ENCODE results near the gene CAMSAP2.

Gene CAMSAP2

GRCh38 chr1:200873671-200874397 lies 135.1 kb downstream of the CAMSAP2 start:
- Histone ChIP-seq H3K36me3 (ENCODE audit: control insufficient read depth in 5 of 5, insufficient read depth in 5 of 5, low read length in 5 of 5) (no peaks in the 10 kb centered on the region), H3K4me1 (ENCODE audit: control insufficient read depth in 5 of 5, insufficient read depth in 5 of 5, low read length in 5 of 5) (peaks cover 0 to 15% (median 13%) of the 10 kb centered on the region in 5 donors), H3K9ac (ENCODE audit: low read length in 5 of 5) (no peak overlapping the region), H3K27ac (ENCODE audit: low read depth, low read length) (no peak overlapping the region), H3K4me3 (ENCODE audit: low read depth in 1 of 5, low read length in 5 of 5) (peak overlapping the region in 4 of 5 donors; percentile 44 to 71 (median 60)), H3K27me3 (ENCODE audit: control insufficient read depth in 5 of 5, insufficient read depth in 4 of 5, low read length in 5 of 5) (peaks cover 42 to 64% (median 56%) of the 10 kb centered on the region in 5 donors), H3K9me3 (ENCODE audit: control insufficient read depth in 5 of 5, low read length in 5 of 5) (no peaks in the 10 kb centered on the region)

DNA sequence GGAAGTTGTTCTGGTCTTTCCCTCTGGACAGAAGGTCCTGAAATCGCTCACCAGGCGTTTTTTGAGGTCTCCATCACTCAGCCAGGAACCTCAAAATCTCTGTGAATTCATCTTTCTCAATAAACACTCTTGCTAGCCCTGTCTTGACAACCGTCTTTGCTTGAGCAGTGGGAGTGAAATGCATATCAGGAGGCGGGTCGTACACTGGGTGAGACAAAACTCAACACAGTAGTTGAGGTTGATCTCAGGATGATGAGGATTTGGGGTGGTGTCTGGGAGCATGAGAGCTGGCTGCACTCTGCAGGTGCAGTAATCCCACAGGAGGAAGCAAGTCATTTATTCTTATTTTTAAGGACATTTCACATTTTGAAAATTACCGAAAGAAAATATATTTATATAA lies 136.0 kb downstream of the CAMSAP2 start:
- no peaks in the 10 kb centered on the region for H3K36me3 ChIP-seq (ENCODE audit: control insufficient read depth in 5 of 5, insufficient read depth in 5 of 5, low read length in 5 of 5)
- no peaks in the 10 kb centered on the region for H3K9me3 ChIP-seq (ENCODE audit: control insufficient read depth in 5 of 5, low read length in 5 of 5)
- H3K27me3 ChIP-seq (ENCODE audit: control insufficient read depth in 5 of 5, insufficient read depth in 4 of 5, low read length in 5 of 5) = peaks cover 37 to 59% (median 52%) of the 10 kb centered on the region in 5 donors
- no peak overlapping the region for H3K27ac ChIP-seq (ENCODE audit: low read depth, low read length)
- no peak overlapping the region for H3K9ac ChIP-seq (ENCODE audit: low read length in 5 of 5)
- no peak overlapping the region for H3K4me3 ChIP-seq (ENCODE audit: low read depth in 1 of 5, low read length in 5 of 5)
- H3K4me1 ChIP-seq (ENCODE audit: control insufficient read depth in 5 of 5, insufficient read depth in 5 of 5, low read length in 5 of 5) = peaks cover 0 to 15% (median 13%) of the 10 kb centered on the region in 5 donors

DNA sequence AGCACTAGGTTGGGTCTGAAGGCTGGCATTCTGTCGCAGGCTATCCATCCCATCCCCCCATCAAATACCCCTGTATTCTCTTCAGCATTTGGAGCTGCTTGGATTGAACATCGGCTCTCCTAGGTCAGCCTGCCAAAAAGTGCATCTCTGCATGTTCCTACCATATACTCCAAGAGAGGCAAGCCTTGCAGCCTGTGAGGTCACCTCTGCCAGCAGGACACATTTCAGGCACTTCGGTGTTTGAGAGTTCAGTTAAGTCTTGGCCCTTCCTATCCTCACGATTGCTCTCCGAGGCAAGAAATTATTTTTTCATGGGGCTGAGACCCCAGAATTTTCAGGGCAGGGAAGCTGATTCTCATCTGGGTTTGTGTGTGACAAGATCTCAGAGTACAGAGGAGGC lies 136.7 kb downstream of the CAMSAP2 start:
- no peaks in the 10 kb centered on the region for H3K9me3 ChIP-seq (ENCODE audit: control insufficient read depth in 5 of 5, low read length in 5 of 5)
- no peak overlapping the region for H3K27ac ChIP-seq (ENCODE audit: low read depth, low read length)
- H3K4me1 ChIP-seq (ENCODE audit: control insufficient read depth in 5 of 5, insufficient read depth in 5 of 5, low read length in 5 of 5) = peaks cover 0 to 15% (median 13%) of the 10 kb centered on the region in 5 donors
- H3K4me3 ChIP-seq (ENCODE audit: low read depth in 1 of 5, low read length in 5 of 5) = no peak overlapping the region
- no peaks in the 10 kb centered on the region for H3K36me3 ChIP-seq (ENCODE audit: control insufficient read depth in 5 of 5, insufficient read depth in 5 of 5, low read length in 5 of 5)
- H3K9ac ChIP-seq (ENCODE audit: low read length in 5 of 5) = no peak overlapping the region
- peaks cover 38 to 53% (median 50%) of the 10 kb centered on the region in 5 donors for H3K27me3 ChIP-seq (ENCODE audit: control insufficient read depth in 5 of 5, insufficient read depth in 4 of 5, low read length in 5 of 5)

DNA sequence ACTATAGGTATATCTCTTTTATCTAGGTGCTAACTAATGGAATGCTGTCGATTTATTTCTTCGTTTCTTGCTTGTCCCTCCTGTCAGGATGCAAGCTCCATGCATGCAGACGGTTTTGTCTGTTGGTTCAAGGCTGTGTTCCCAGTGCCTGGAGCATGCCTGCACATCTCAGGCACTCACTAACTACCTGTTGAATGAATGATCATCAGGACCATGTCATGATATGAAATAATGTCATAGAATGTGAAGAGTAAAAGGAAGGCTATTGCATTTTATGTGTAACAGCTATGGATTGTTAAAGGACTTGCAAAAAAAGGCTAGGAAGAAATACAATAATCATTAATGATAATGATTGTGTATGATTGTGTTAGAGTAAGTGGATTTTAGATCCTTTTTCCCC lies 138.3 kb downstream of the CAMSAP2 start:
- no peak overlapping the region for H3K27ac ChIP-seq (ENCODE audit: low read depth, low read length)
- H3K4me1 ChIP-seq (ENCODE audit: control insufficient read depth in 5 of 5, insufficient read depth in 5 of 5, low read length in 5 of 5) = peaks cover 0 to 15% (median 13%) of the 10 kb centered on the region in 5 donors
- peaks cover 28 to 40% (median 36%) of the 10 kb centered on the region in 5 donors for H3K27me3 ChIP-seq (ENCODE audit: control insufficient read depth in 5 of 5, insufficient read depth in 4 of 5, low read length in 5 of 5)
- no peak overlapping the region for H3K9ac ChIP-seq (ENCODE audit: low read length in 5 of 5)
- H3K4me3 ChIP-seq (ENCODE audit: low read depth in 1 of 5, low read length in 5 of 5) = no peak overlapping the region
- no peaks in the 10 kb centered on the region for H3K36me3 ChIP-seq (ENCODE audit: control insufficient read depth in 5 of 5, insufficient read depth in 5 of 5, low read length in 5 of 5)
- no peaks in the 10 kb centered on the region for H3K9me3 ChIP-seq (ENCODE audit: control insufficient read depth in 5 of 5, low read length in 5 of 5)

GRCh38 chr1:200877839-200878551 lies 139.3 kb downstream of the CAMSAP2 start:
- peaks cover 0 to 12% (median 12%) of the 10 kb centered on the region in 5 donors for H3K4me1 ChIP-seq (ENCODE audit: control insufficient read depth in 5 of 5, insufficient read depth in 5 of 5, low read length in 5 of 5)
- H3K27me3 ChIP-seq (ENCODE audit: control insufficient read depth in 5 of 5, insufficient read depth in 4 of 5, low read length in 5 of 5) = peaks cover 20 to 31% (median 28%) of the 10 kb centered on the region in 5 donors
- H3K36me3 ChIP-seq (ENCODE audit: control insufficient read depth in 5 of 5, insufficient read depth in 5 of 5, low read length in 5 of 5) = no peaks in the 10 kb centered on the region
- no peak overlapping the region for H3K9ac ChIP-seq (ENCODE audit: low read length in 5 of 5)
- no peaks in the 10 kb centered on the region for H3K9me3 ChIP-seq (ENCODE audit: control insufficient read depth in 5 of 5, low read length in 5 of 5)
- no peak overlapping the region for H3K27ac ChIP-seq (ENCODE audit: low read depth, low read length)
- no peak overlapping the region for H3K4me3 ChIP-seq (ENCODE audit: low read depth in 1 of 5, low read length in 5 of 5)

DNA sequence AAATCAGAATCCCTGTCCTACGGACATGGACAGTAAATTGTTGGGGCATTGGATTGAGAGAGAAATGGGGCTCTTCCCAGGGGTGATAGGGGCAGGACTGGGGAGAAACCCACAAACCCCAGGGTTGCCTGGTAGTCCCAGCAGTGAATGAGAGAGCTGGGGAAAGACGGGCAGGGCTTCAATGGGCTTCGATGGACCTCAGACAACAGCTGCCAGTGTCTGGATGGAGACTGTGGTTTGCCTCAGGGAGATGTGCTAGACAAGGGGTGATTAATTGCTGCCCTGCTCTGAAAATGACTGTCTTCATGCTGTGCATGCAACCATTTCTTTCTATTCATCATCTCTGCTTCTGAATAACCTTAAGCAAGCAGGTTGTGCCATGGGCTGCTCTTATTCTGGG lies 141.5 kb downstream of the CAMSAP2 start:
- Histone ChIP-seq H3K9me3 (ENCODE audit: control insufficient read depth in 5 of 5, low read length in 5 of 5) (no peaks in the 10 kb centered on the region), H3K4me3 (ENCODE audit: low read depth in 1 of 5, low read length in 5 of 5) (no peak overlapping the region), H3K36me3 (ENCODE audit: control insufficient read depth in 5 of 5, insufficient read depth in 5 of 5, low read length in 5 of 5) (no peaks in the 10 kb centered on the region), H3K9ac (ENCODE audit: low read length in 5 of 5) (no peak overlapping the region), H3K27me3 (ENCODE audit: control insufficient read depth in 5 of 5, insufficient read depth in 4 of 5, low read length in 5 of 5) (peaks cover 4 to 18% (median 10%) of the 10 kb centered on the region in 5 donors), H3K4me1 (ENCODE audit: control insufficient read depth in 5 of 5, insufficient read depth in 5 of 5, low read length in 5 of 5) (no peaks in the 10 kb centered on the region), H3K27ac (ENCODE audit: low read depth, low read length) (no peak overlapping the region)

GRCh38 chr1:200883118-200883517 lies 144.4 kb downstream of the CAMSAP2 start:
- H3K27me3 ChIP-seq (ENCODE audit: control insufficient read depth in 5 of 5, insufficient read depth in 4 of 5, low read length in 5 of 5) = peaks cover 2 to 12% (median 7%) of the 10 kb centered on the region in 5 donors
- H3K36me3 ChIP-seq (ENCODE audit: control insufficient read depth in 5 of 5, insufficient read depth in 5 of 5, low read length in 5 of 5) = no peaks in the 10 kb centered on the region
- no peak overlapping the region for H3K4me3 ChIP-seq (ENCODE audit: low read depth in 1 of 5, low read length in 5 of 5)
- H3K9ac ChIP-seq (ENCODE audit: low read length in 5 of 5) = no peak overlapping the region
- no peak overlapping the region for H3K27ac ChIP-seq (ENCODE audit: low read depth, low read length)
- no peaks in the 10 kb centered on the region for H3K9me3 ChIP-seq (ENCODE audit: control insufficient read depth in 5 of 5, low read length in 5 of 5)
- H3K4me1 ChIP-seq (ENCODE audit: control insufficient read depth in 5 of 5, insufficient read depth in 5 of 5, low read length in 5 of 5) = peaks cover 0 to 2% (median under 1%) of the 10 kb centered on the region in 5 donors

- Histone ChIP-seq H3K4me3 (ENCODE audit: low read depth in 1 of 5, low read length in 5 of 5) (no peak overlapping the region), H3K4me1 (ENCODE audit: control insufficient read depth in 5 of 5, insufficient read depth in 5 of 5, low read length in 5 of 5) (peaks cover 2 to 12% (median 10%) of the 10 kb centered on the region in 5 donors), H3K36me3 (ENCODE audit: control insufficient read depth in 5 of 5, insufficient read depth in 5 of 5, low read length in 5 of 5) (no peaks in the 10 kb centered on the region), H3K9me3 (ENCODE audit: control insufficient read depth in 5 of 5, low read length in 5 of 5) (no peaks in the 10 kb centered on the region), H3K9ac (ENCODE audit: low read length in 5 of 5) (no peak overlapping the region), H3K27ac (ENCODE audit: low read depth, low read length) (no peak overlapping the region), H3K27me3 (ENCODE audit: control insufficient read depth in 5 of 5, insufficient read depth in 4 of 5, low read length in 5 of 5) (peaks cover 8 to 26% (median 13%) of the 10 kb centered on the region in 5 donors)
These were observed 147.1 kb downstream of the CAMSAP2 start for GRCh38 chr1:200885623-200886402.

- H3K27ac ChIP-seq (ENCODE audit: low read depth, low read length) = no peak overlapping the region
- H3K4me1 ChIP-seq (ENCODE audit: control insufficient read depth in 5 of 5, insufficient read depth in 5 of 5, low read length in 5 of 5) = peaks cover 2 to 20% (median 17%) of the 10 kb centered on the region in 5 donors
- H3K36me3 ChIP-seq (ENCODE audit: control insufficient read depth in 5 of 5, insufficient read depth in 5 of 5, low read length in 5 of 5) = no peaks in the 10 kb centered on the region
- no peaks in the 10 kb centered on the region for H3K9me3 ChIP-seq (ENCODE audit: control insufficient read depth in 5 of 5, low read length in 5 of 5)
- H3K27me3 ChIP-seq (ENCODE audit: control insufficient read depth in 5 of 5, insufficient read depth in 4 of 5, low read length in 5 of 5) = peaks cover 8 to 34% (median 21%) of the 10 kb centered on the region in 5 donors
- H3K4me3 ChIP-seq (ENCODE audit: low read depth in 1 of 5, low read length in 5 of 5) = no peak overlapping the region
- no peak overlapping the region for H3K9ac ChIP-seq (ENCODE audit: low read length in 5 of 5)
These were observed 147.9 kb downstream of the CAMSAP2 start for GRCh38 chr1:200886594-200886993.

Data from subcutaneous abdominal adipose tissue (tissue), 5 donors.